Panc1 (cell line): ENCODE measurements around the gene SIGLEC8. TPM values are rescaled to one million over a fixed set of nuclear protein-coding genes. Genes with fewer than 3 reads are reported as not detected.

Experiments used
- ATAC-seq: fragments of 200-7000 bp; cut with Tn5 transposase; 2 replicates; pipeline ENCODE4 v1.9.1; 2020; ENCODE audit warnings: mild to moderate bottlenecking, moderate library complexity
- BruUV-seq: library from RNA; stranded (reverse); fragments of 400-500 nt; replicated peaks from 2 replicates; lab custom pipeline; 2021; lab: Mats Ljungman, UMichigan
- CTCF ChIA-PET: fragments of 300-600 bp; sonication (Branson Sonifier 250); formaldehyde crosslinking; loops from one replicate; lab custom pipeline; 2022; ENCODE audit warnings: antibody characterized with exemption; lab: Charles Lee
- POLR2A ChIA-PET: fragments of 300-600 bp; sonication (Branson Sonifier 250); formaldehyde crosslinking; loops from one replicate; lab custom pipeline; 2022; ENCODE audit warnings: antibody characterized with exemption; lab: Charles Lee
- DNase-seq: peaks from one replicate; pipeline ENCODE4 v3.0.0-alpha.2; 2010; ENCODE audit warnings: low read depth, low spot score
- H3K27ac ChIP-seq: 2 replicates; pipeline ENCODE4 v1.5.1; 2011; ENCODE audit warnings: mild to moderate bottlenecking, low read length, inconsistent platforms
- H3K27me3 ChIP-seq: fragments of 200-500 bp; sonication (Bioruptor generic); 2 replicates; pipeline ENCODE4 v1.6.0; 2014; ENCODE audit warnings: low read length, inconsistent platforms; ENCODE audit not compliant: control insufficient read depth, insufficient read depth
- H3K36me3 ChIP-seq: fragments of 200-500 bp; sonication (Bioruptor generic); 2 replicates; pipeline ENCODE4 v1.5.1; 2014; ENCODE audit warnings: inconsistent platforms, mild to moderate bottlenecking, low read length, moderate library complexity; ENCODE audit not compliant: control insufficient read depth, insufficient read depth
- H3K4me1 ChIP-seq: 2 replicates; pipeline ENCODE4 v1.5.1; 2011; ENCODE audit warnings: inconsistent platforms, mild to moderate bottlenecking, low read length, moderate library complexity; ENCODE audit not compliant: control insufficient read depth, insufficient read depth
- H3K4me3 ChIP-seq, 2 experiments: 2 replicates each; pipeline ENCODE4 v1.5.1; 2011 to 2012; ENCODE audit warnings: low read depth in 2 of 2, low read length in 2 of 2, mild to moderate bottlenecking in 2 of 2, inconsistent platforms in 1 of 2, moderate library complexity in 1 of 2
- H3K9me3 ChIP-seq: fragments of 200-500 bp; sonication (Bioruptor generic); 2 replicates; pipeline ENCODE4 v1.5.1; 2014; ENCODE audit warnings: low read depth, mild to moderate bottlenecking, inconsistent platforms, low read length, moderate library complexity; ENCODE audit not compliant: control insufficient read depth, insufficient read depth
- POLR2AphosphoS5 ChIP-seq: IDR thresholded peaks from 2 replicates; pipeline ENCODE4 v1.6.1; 2012; ENCODE audit warnings: mild to moderate bottlenecking, low read depth, low read length, moderate library complexity
- SIN3A ChIP-seq: IDR thresholded peaks from 2 replicates; pipeline ENCODE4 v1.6.1; 2012; ENCODE audit warnings: low read depth, mild to moderate bottlenecking, low read length, moderate library complexity, borderline replicate concordance; ENCODE audit not compliant: insufficient read depth
- TCF7L2 ChIP-seq: IDR thresholded peaks from 2 replicates; pipeline ENCODE4 v1.6.1; 2011; ENCODE audit warnings: mild to moderate bottlenecking, low read depth, low read length, inconsistent platforms
- in situ Hi-C: cut with HindIII; loops from 2 replicates; pipeline ENCODE4 v1.10.0; 2016; ENCODE audit warnings: low sequenced_read_pairs, low pct_unique_long_range_greater_than_20kb
- intact Hi-C: fragments of 100-400 bp; cut with micrococcal nuclease; formaldehyde crosslinking; loops from one replicate; pipeline ENCODE4 v1.10.0; 2022; ENCODE audit not compliant: unreplicated experiment
- total RNA-seq: library from RNA; stranded (reverse); gene quantifications from one replicate; pipeline ENCODE4 v1.2.1, GENCODE V29; 2021; ENCODE audit not compliant: unreplicated experiment
- TF ChIP-seq, protein P1 (sequence below): fragments of 450-650 bp; IDR thresholded peaks from 2 replicates; pipeline ENCODE4 v1.5.1; 2017; ENCODE audit warnings: mild to moderate bottlenecking
- TF ChIP-seq, protein P2 (sequence below), 2 experiments: IDR thresholded peaks; 2 replicates each; pipeline ENCODE4 v1.6.1; 2011 to 2012; ENCODE audit warnings: low read depth in 2 of 2, control low read depth in 1 of 2, low read length in 1 of 2, mild to moderate bottlenecking in 1 of 2, moderate library complexity in 1 of 2; ENCODE audit not compliant: insufficient read depth in 1 of 2

The SIGLEC8 gene
- total RNA-seq, 1 experiment from 2014 or later = not detected

DNA sequence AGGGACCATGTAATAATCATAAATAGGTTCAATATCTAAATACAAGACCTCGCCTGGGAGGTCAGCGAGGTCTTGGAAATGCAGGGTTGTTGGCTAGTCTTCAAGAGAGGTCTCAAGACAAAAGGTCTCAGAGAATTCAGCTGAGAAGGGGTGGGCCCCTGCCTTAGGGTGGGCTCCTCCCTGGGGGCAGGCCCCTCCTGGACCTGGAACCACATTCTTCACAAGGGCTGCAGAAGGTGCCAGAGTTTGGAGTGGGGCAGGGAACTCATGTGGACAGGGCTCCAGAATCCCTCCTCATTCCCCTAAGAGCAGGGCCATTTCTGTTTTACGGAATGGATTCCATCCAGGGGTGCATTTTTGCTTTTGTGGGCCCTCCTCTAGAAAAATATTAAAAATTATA lies 30.2 kb upstream of the SIGLEC8 start:
- in situ Hi-C loops (no loop called here), intact Hi-C loops (no loop called here)
- ATAC-seq (no peak), DNase-seq (no peak)
- Histone ChIP-seq H3K4me1 (no peaks in the 10 kb centered on the region), H3K4me3 (no peak overlapping the region), H3K27ac (no peak overlapping the region), H3K36me3 (no peaks in the 10 kb centered on the region), H3K27me3 (no peaks in the 10 kb centered on the region; the same call in 1 of the 2 replicates), H3K9me3 (no peaks in the 10 kb centered on the region)
- ChIA-PET CTCF (no interaction called here), POLR2A (no interaction called here)
- BruUV-seq = no TSS peak
- TF ChIP-seq, protein P1, sequence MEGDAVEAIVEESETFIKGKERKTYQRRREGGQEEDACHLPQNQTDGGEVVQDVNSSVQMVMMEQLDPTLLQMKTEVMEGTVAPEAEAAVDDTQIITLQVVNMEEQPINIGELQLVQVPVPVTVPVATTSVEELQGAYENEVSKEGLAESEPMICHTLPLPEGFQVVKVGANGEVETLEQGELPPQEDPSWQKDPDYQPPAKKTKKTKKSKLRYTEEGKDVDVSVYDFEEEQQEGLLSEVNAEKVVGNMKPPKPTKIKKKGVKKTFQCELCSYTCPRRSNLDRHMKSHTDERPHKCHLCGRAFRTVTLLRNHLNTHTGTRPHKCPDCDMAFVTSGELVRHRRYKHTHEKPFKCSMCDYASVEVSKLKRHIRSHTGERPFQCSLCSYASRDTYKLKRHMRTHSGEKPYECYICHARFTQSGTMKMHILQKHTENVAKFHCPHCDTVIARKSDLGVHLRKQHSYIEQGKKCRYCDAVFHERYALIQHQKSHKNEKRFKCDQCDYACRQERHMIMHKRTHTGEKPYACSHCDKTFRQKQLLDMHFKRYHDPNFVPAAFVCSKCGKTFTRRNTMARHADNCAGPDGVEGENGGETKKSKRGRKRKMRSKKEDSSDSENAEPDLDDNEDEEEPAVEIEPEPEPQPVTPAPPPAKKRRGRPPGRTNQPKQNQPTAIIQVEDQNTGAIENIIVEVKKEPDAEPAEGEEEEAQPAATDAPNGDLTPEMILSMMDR = no peak
- TF ChIP-seq TCF7L2 = no peak
- TF ChIP-seq, protein P2, sequence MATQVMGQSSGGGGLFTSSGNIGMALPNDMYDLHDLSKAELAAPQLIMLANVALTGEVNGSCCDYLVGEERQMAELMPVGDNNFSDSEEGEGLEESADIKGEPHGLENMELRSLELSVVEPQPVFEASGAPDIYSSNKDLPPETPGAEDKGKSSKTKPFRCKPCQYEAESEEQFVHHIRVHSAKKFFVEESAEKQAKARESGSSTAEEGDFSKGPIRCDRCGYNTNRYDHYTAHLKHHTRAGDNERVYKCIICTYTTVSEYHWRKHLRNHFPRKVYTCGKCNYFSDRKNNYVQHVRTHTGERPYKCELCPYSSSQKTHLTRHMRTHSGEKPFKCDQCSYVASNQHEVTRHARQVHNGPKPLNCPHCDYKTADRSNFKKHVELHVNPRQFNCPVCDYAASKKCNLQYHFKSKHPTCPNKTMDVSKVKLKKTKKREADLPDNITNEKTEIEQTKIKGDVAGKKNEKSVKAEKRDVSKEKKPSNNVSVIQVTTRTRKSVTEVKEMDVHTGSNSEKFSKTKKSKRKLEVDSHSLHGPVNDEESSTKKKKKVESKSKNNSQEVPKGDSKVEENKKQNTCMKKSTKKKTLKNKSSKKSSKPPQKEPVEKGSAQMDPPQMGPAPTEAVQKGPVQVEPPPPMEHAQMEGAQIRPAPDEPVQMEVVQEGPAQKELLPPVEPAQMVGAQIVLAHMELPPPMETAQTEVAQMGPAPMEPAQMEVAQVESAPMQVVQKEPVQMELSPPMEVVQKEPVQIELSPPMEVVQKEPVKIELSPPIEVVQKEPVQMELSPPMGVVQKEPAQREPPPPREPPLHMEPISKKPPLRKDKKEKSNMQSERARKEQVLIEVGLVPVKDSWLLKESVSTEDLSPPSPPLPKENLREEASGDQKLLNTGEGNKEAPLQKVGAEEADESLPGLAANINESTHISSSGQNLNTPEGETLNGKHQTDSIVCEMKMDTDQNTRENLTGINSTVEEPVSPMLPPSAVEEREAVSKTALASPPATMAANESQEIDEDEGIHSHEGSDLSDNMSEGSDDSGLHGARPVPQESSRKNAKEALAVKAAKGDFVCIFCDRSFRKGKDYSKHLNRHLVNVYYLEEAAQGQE (IDR thresholded peaks at IDR 0.05; ENCODE audit: insufficient read depth in 1 of 2, low read depth in 2 of 2, low read length in 1 of 2) = no peak
- TF ChIP-seq POLR2AphosphoS5 = no peak
- no peak for TF ChIP-seq SIN3A

DNA sequence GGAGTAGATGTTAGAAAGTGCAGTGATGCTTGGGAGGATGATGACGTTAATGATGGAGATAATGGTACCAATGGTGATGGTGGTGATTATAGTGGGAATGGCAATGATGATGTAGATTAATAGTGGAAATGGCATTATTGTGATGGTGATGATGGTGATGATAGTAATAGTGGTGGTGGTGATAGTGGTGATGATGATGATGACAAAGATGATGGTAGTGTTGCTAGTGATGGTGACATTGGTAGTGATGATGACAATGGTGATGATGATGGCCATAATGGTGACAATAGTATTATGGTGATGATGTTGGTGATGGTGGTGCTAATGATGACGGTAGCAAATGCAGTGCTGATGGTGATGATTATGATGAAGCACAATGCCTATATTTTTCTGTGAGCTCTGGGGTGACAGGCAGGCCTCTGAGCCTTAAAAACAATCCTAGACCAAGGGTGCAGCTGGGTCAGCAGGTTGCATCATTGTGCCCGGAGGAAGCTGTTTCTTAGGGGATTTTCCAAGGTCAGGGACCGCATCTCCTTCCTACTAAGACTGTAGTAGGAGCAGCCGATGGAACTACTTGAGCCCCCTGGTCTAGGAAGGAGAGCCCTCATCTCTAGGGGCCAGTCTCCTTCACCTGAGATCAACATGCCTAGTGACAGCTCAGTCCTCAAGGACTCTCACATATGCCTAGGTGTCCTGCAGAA lies 27.9 kb upstream of the SIGLEC8 start:
- TF ChIP-seq, protein P2 (IDR thresholded peaks at IDR 0.05; ENCODE audit: insufficient read depth in 1 of 2, low read depth in 2 of 2, low read length in 1 of 2) = no peak
- TF ChIP-seq, protein P1 = no peak
- TF ChIP-seq TCF7L2 = no peak
- Histone ChIP-seq H3K27ac (no peak overlapping the region), H3K36me3 (no peaks in the 10 kb centered on the region), H3K4me3 (no peak overlapping the region), H3K27me3 (no peaks in the 10 kb centered on the region; the same call in 1 of the 2 replicates), H3K9me3 (no peaks in the 10 kb centered on the region), H3K4me1 (no peaks in the 10 kb centered on the region)
- ATAC-seq (no peak), DNase-seq (no peak)
- intact Hi-C loops = no loop called here
- CTCF ChIA-PET = no interaction called here
- no TSS peak for BruUV-seq
- POLR2A ChIA-PET = interaction anchor here (0.7 kb wide), 1 partner anchor 105 kb away, joined by 4 read pairs; no protein-coding TSS in a partner anchor
- in situ Hi-C loops = no loop called here
